HG03066 (cell line): ENCODE measurements around the gene DCP2.

Source experiments
- ATAC-seq: cut with Tn5 transposase; IDR thresholded peaks from one replicate; pipeline ENCODE4 v1.9.1; 2021; ENCODE audit warnings: low read depth; ENCODE audit not compliant: unreplicated experiment

DCP2 gene

GRCh38 chr5:113017881-113018635 is 41.5 kb downstream of the DCP2 start:
- no peak for ATAC-seq

GRCh38 chr5:113020461-113021273 is 44.1 kb downstream of the DCP2 start:
- no peak for ATAC-seq

GRCh38 chr5:113022661-113023060 is 46.1 kb downstream of the DCP2 start:
- peak; percentile 64 for ATAC-seq

GRCh38 chr5:113024076-113024697 is 47.6 kb downstream of the DCP2 start:
- ATAC-seq = no peak

DNA sequence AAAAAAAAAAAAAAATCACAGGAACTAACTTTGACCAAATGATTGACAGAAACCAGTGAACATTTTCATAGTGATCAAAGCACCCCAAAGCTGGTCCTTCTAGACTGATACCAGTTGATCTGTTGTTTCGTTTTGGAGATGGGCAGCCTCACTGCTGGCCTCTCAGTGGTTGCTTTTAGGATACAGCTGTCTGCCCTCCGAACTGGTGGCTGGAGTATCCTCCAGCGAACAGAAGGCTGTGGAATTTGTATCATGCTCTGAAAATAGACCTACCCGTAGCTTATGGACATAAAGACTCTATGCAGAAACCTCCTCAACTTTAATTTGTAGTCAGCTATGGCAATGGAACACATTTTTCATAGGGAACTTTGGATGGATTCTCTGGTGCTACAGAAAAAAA is 49.0 kb downstream of the DCP2 start:
- ATAC-seq = no peak

DNA sequence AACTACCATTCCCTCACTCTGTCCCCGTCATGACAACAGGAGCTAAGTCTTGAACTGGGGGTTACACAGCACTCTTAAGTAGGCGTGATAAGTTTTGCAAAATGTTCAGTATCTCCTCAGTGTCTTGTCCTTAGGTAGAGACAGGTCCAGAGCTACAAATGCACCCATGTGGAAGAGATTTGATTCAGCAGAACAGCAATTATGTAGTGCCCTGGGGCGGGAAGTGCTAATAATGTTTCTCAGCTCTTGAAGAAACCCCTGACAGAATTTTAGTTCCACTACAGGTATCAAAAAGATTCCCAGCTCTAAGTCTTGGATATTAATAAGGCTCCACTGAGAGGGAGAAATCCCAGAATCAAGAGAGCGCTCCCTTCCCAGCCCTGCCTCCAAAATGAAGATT is 49.6 kb downstream of the DCP2 start:
- ATAC-seq = no peak

DNA sequence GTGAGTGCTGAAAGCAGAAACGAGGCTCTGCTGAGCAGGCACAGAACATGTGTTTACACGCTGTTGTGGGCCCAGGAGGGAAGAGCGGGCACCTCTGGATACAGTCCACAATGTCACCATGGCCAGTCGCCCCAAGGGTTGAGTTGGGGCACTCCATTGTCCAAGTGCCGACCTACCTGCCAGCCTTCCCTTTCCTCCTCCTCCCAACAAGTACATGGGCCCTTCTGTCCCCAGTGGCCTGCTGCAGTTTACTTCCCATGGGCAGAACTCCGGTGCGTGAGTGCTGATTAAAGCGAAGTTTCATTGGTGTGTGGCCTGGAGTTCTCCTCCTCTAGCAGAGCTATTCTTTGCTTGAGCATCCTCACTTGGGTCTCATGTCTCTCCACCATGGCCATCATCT is 50.4 kb downstream of the DCP2 start:
- no peak for ATAC-seq

DNA sequence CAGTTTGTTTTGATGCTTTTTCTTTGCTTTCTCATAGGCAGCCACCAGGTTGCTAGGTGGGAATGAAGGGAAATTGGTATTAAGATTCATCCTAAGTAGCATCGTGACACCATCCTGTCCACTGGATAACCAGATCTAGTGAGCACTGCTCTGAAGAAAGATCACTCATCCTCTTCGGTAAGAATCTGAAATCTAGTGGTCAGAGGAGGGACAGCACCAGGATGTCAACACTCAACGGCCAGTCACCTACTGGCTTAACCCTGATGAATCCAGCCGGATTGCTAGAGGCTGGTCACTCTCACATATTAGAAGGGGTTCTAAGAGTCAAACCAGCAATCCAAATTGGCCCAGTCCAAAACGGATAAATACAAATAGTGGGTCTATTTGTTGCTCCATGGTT is 50.8 kb downstream of the DCP2 start:
- no peak for ATAC-seq

DNA sequence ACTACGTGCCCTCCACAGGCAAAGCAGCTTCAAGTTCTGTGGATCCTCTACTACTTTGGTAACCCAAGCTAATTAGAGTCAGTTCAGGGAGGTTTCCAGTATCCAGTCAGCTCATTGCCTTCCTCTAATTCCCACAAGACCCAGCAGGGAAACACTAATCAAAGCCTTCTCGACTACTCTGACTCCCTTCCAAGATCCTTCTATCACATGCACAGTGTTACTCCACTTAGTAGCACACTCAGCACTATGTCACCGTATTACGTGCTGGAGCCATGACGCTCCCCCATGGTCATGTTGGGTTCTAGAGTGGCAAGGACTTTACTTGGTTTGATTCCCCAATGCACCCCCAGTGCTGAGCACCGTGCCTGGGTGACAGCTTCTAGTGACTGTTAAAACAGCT is 53.0 kb downstream of the DCP2 start:
- no peak for ATAC-seq

DNA sequence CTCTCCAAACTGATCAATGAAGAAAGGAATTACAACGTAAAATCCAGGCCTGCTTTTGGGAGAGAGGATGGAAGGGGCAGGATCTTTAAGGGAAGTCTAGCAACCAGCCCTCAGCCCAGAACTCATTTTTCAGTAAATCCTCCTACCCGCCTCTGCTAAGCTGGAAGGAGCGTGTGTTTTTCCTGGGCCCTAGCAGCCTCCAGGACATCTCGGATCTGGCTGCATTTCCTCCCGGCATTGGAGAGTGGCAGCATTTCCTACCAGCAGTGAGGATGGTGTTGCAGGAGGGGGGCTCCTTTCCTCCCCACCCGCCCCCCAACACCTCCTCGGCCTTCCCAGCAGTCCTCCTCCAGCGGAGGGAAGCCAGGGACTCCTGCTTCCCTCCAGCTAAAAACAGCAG is 54.5 kb downstream of the DCP2 start:
- no peak for ATAC-seq

DNA sequence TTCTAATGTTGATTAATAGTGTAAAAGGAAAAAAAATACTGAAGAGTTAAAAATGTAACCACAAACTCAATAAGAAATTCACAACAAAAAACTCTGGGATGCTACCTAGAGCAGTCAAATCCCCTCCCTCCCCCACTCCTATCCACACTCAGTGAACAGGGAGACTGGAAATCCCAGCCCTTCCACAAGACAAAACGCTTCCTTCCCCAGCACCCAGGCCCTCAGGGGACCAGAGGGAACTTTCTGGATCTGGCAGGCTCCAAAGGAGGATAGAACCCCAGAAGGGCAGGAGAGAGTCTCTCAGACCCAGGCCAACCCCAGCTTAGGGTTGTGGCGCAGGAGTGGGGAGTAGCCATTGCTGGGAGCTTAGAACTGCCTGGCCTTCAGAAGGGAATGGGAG is 55.0 kb downstream of the DCP2 start:
- ATAC-seq = no peak

DNA sequence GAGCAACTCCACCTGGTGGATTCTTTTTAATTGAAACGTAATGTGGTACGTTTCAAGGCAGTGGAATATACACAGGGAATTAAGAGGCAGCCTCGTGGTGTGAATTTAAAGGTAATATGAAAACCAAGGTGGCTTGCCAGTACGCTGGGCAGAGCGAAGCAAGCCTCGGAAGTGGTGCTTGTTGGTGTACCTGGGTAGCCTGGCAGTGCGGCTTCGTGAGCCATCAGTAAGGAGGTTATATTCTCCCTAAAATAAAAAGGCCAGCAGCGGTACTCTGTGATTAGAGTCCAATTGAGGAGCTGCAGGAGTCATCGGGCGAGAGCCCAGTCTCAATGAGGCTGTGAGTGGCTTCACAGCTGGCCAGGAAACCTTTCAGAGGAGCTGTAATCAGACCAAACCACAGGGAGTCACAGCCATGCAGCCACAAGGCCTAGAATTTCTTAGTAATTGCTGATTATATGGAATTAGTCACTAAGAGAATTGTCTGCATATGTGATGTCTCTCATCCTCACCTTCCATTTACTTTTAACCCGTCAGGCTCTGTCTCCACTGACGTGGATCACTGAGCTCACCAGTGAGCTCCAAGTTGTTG is 57.7 kb downstream of the DCP2 start:
- no peak for ATAC-seq

GRCh38 chr5:113035096-113035495 is 58.5 kb downstream of the DCP2 start:
- ATAC-seq = no peak

GRCh38 chr5:113036321-113036720 is 59.7 kb downstream of the DCP2 start:
- no peak for ATAC-seq

DNA sequence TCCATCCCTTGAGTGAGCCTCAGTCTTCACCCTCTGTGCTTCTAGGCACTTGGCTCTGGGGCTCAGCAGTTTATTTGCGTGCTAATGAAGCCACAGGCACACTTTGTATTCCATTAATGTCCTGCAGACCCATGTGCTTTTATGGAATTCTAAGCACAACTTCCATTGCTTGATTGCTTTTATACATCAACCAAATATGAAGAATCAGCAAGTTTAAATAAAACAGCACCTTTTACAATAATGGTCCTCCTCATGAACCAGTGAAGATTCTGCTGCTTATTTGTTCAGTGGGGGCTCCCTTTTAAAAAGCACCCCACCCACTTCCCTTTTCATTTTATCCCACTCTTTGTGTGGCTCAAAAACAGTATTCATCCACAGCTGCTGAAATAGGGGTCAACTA is 60.2 kb downstream of the DCP2 start:
- ATAC-seq = no peak

DNA sequence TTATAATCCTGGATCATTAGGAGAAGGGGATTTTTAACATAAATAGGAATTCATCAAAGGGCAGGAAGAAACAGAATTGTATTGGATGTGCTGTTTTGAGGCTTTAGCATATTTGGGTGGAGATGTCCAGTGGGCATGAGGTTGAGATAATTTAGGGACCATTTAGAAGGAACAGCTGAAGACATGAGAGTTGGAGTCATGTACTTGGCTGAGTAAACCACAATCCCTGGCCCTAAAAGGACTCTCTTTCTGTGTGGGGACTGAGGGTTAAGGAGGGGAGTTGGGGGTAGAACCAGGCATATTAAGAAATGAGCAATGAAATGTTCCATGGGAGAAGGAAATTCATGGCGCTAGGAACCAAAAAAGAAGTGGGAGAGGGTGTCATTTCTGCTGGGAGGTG is 61.5 kb downstream of the DCP2 start:
- no peak for ATAC-seq

DNA sequence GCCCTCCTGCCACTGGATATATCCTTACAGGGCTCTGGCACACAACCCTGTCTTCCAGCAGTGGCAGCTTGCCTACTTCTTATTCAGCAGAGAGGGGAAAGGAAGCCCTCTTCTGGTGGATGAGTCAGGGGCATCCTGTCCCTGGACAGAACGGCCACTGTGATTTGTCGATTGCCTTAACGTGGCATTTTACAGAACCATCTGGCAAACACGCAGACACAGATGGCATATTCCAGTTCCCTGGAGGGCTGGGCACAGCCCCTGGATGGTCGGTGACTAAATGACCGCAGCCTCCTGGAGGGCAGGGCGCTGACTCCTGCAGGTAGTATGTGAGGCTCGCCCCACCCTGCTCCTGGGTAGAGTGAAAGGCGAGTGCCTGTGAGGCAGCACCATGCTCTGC is 62.1 kb downstream of the DCP2 start:
- no peak for ATAC-seq

GRCh38 chr5:113039229-113039933 is 62.8 kb downstream of the DCP2 start:
- ATAC-seq = no peak

DNA sequence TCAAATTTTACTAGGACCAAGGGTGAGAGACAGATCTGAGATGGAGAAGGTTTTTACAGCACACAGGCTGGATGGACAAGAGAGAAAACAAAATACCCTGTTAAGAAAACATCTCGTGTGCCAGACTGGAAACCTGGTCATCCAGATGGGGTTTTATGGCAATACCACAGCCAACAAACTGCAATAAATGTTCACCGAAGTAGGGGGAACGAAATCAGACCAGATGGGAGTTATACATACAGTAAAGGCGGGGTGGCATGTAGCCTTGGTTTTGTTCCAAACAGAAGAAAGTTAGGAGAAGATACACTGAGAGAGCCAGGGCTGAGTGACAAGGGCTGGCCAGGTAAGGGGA is 63.3 kb downstream of the DCP2 start:
- no peak for ATAC-seq

DNA sequence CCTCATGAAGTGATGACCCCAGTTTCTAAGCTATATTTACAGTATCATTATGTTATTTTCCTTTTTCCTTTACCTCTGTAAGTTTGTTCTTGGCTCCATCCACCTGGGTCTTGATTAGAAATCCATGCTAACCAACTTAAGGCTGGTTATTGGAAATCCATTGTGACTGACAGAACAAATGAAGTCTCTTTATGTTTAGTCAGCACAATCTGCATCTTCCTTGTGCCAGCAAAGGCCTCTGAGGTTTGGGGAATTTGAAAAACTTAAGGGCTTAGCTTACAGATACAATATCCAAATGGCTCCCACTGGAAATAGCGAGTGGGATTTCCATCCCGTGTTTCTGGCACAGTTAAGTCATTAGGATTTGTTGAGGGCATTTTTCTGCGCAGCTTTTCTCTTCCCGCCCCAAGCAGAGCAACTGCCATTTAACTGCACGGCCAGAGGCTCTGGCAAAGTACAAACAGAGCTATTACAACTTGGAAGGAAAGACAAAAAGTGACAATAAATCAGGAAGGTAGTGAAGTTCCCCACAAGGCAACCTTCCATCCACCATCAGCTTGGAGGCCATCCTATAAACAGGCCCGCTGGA is 64.2 kb downstream of the DCP2 start:
- no peak for ATAC-seq
